Measurements from ENCODE around the gene KRT9. TPM values are rescaled to one million over a fixed set of nuclear protein-coding genes. Genes with fewer than 3 reads are reported as not detected.
A peak's percentile ranks its signal among the peaks of the same experiment; 100 is the strongest.

The KRT9 gene
- total and polyA plus RNA-seq, 2 experiments from 2014 or later = not detected

- no peak for TF ChIP-seq CTCF (IDR thresholded peaks at IDR 0.05; ENCODE audit: low read depth, low read length)
- Histone ChIP-seq H3K27me3 (no peaks in the 10 kb centered on the region), H3K4me3 (no peak overlapping the region)
Observed at GRCh38 chr17:41523225-41523593, 48.6 kb downstream of the KRT9 start.

GRCh38 chr17:41522301-41523224, 49.3 kb downstream of the KRT9 start:
- peaks cover 11% of the 10 kb centered on the region for H3K4me1 ChIP-seq (ENCODE audit: low read depth)
- no peaks in the 10 kb centered on the region for H3K27me3 ChIP-seq
- TF ChIP-seq CTCF (IDR thresholded peaks at IDR 0.05; ENCODE audit: low read depth, low read length) = no peak
- DNase-seq (ENCODE audit: low read depth in 1 of 2, low spot score in 1 of 2) = no peak
- no peaks in the 10 kb centered on the region for H3K9me3 ChIP-seq (ENCODE audit: low read depth)
- H3K4me3 ChIP-seq = no peak overlapping the region
- H3K36me3 ChIP-seq = peaks cover 15% of the 10 kb centered on the region
- no peak overlapping the region for H3K27ac ChIP-seq

More at GRCh38 chr17:41523225-41523593, 48.6 kb downstream of the KRT9 start:
- Histone ChIP-seq H3K27ac (no peak overlapping the region), H3K36me3 (peaks cover 15% of the 10 kb centered on the region), H3K9me3 (ENCODE audit: low read depth) (no peaks in the 10 kb centered on the region), H3K4me1 (ENCODE audit: low read depth) (peaks cover 11% of the 10 kb centered on the region)
- DNase-seq (ENCODE audit: low read depth in 1 of 2, low spot score in 1 of 2) = no peak

GRCh38 chr17:41521574-41522261, 50.1 kb downstream of the KRT9 start:
- Histone ChIP-seq H3K9me3 (ENCODE audit: low read depth) (no peaks in the 10 kb centered on the region), H3K4me3 (no peak overlapping the region), H3K4me1 (ENCODE audit: low read depth) (peaks cover 11% of the 10 kb centered on the region), H3K27me3 (no peaks in the 10 kb centered on the region), H3K27ac (no peak overlapping the region), H3K36me3 (peaks cover 15% of the 10 kb centered on the region)
- no peak for TF ChIP-seq CTCF (IDR thresholded peaks at IDR 0.05; ENCODE audit: low read depth, low read length)
- peak in 1 of 2 donors; percentile 67 for DNase-seq (ENCODE audit: low read depth in 1 of 2, low spot score in 1 of 2)

GRCh38 chr17:41520821-41521521, 50.9 kb downstream of the KRT9 start:
- Histone ChIP-seq H3K36me3 (peaks cover 15% of the 10 kb centered on the region), H3K4me1 (ENCODE audit: low read depth) (peaks cover 8% of the 10 kb centered on the region), H3K27me3 (no peaks in the 10 kb centered on the region), H3K27ac (no peak overlapping the region), H3K4me3 (no peak overlapping the region), H3K9me3 (ENCODE audit: low read depth) (no peaks in the 10 kb centered on the region)
- no peak for DNase-seq (ENCODE audit: low read depth in 1 of 2, low spot score in 1 of 2)
- TF ChIP-seq CTCF (IDR thresholded peaks at IDR 0.05; ENCODE audit: low read depth, low read length) = no peak

- DNase-seq (ENCODE audit: low read depth in 1 of 2, low spot score in 1 of 2) = no peak
- Histone ChIP-seq H3K27me3 (no peaks in the 10 kb centered on the region), H3K9me3 (ENCODE audit: low read depth) (no peaks in the 10 kb centered on the region)
Observed at GRCh38 chr17:41519501-41520224, 52.2 kb downstream of the KRT9 start.

More at GRCh38 chr17:41519501-41520224, 52.2 kb downstream of the KRT9 start:
- peaks cover 8% of the 10 kb centered on the region for H3K4me1 ChIP-seq (ENCODE audit: low read depth)
- peak overlapping the region; percentile 23 for H3K27ac ChIP-seq
- H3K36me3 ChIP-seq = peaks cover 15% of the 10 kb centered on the region
- no peak for TF ChIP-seq CTCF (IDR thresholded peaks at IDR 0.05; ENCODE audit: low read depth, low read length)
- no peak overlapping the region for H3K4me3 ChIP-seq

Data from cardiac muscle cell (in vitro differentiated cells and primary cell).